Measurements from ENCODE around the gene MYL7.

MYL7 gene

GRCh38 chr7:44149571-44150465, 8.7 kb upstream of the MYL7 start:
- no peak for DNase-seq

DNA sequence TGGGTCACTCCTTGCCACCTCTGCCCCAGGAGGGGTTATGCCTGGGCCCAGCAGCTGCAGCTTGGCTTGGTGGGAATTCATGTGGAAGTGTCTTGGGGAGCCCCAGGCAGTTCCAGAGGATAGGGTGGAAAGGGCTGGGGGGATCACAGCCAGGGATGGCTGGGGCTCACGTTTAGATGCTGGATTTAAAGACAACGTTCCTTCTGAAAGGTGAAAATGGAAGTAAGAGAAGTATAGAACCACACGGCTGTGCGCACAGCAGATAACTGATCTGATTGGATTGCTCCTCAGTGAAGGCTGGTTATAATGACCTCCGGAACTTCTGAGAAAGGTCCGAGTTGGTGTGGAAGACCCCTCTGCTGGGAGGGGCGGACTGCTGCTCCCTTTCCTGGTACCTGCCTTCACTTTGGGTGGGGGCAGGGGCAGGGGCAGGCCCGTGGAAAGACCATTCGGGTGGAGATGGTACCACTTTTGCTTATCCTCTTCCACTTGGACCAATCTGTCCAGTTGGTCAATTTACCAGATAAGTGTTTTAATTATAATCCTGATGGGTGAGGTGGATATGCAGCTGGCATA, 7.9 kb upstream of the MYL7 start:
- DNase-seq, result no peak

- DNase-seq, result no peak
Observed at GRCh38 chr7:44148166-44148565, 7.0 kb upstream of the MYL7 start.

- no peak for DNase-seq
Observed at GRCh38 chr7:44147026-44147991, 6.2 kb upstream of the MYL7 start.

DNA sequence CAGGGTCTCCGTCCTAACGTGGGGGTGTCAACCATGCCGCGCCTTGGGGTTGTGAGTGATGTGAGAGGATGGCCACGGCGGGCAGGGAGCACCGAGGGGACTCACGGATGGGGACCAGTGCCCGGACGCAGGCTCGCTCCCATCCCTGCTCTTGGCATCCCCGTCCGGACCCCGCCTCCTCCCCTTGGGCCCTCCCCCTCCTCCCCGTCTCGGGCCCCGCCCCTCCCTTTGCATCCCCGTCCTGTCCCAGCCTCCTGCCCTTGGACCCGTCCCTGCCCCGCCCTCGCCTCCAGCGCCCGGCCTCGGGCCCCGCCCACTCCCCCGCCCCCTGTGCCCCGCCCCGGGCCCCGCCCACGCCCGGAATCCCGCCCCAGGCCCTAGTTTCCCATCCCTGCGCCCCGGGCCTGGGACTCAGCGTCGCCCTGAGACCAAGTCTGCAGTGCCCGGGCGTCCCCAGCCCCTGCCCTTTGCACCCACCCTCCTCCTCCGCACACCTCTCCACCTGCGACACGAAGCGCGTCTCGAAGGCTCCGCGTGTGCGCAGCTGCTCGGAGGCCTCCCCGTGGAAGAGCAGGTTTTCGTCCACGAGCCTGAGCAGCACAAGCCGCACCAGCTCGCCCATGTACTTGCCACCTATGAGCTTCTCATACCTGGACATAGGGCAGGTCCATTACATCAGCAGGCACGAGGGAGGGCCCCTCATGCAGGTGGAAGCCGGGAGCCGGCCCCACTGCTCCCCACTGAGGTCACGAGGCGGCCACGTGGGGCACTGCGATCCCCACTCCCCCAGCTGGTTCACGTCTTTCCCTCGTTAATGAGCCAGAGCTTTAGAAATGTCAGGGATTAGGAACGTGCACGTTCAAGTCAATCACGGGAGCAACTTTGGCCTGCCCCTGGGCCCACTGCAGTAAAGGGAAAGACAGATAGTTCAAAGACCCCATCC, 5.1 kb upstream of the MYL7 start:
- DNase-seq, result peak; percentile 67

DNA sequence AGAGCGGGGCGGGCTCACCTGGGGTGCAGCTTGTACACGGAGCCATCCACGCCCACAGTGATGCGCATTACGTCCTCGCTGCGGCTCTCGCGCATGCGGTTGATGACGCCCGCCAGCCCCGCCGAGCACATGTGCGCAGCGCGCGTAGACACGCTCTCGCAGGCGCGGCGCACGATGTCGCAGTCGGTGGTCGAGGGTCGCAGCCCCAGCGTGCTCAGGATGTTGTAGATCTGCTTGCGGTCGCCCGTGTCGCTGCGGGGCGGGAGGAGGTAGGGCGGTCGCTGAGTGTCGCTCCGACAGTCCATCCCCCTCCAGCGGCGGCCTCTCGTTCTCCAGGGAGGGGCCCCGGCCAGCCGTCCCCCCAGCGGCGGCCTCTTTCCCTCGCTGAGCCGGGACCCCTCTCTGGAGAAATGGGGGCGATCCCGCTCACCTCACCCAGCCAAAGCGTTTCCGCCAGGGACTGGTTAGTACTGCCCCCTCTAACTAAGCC, 4.4 kb upstream of the MYL7 start:
- peak; percentile 65 for DNase-seq

DNA sequence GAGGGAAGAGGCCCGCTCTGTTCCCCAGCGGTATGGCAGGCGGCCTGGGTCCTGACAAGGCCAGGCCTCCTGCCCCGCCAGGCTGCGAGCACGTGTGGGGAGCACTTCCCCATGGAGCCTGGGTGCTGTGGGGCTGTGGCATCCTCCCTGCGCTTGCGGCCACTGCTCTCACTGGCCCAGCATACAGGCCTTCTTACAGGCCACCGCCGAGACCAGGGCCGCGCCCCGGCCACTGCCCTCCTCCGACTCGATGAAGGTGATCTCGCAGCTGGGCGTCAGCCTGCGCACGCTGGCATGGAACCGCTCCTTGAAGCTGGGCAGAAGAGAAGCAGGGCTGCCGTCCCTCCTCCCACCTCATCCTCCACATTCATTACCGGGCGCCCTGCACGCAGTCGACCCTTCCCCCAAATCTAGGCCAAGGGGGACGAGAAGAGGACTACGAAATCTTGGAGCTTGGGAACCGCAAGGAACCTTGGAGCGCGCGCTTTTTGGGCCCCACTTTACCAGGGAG, 3.9 kb upstream of the MYL7 start:
- DNase-seq, result no peak

DNA sequence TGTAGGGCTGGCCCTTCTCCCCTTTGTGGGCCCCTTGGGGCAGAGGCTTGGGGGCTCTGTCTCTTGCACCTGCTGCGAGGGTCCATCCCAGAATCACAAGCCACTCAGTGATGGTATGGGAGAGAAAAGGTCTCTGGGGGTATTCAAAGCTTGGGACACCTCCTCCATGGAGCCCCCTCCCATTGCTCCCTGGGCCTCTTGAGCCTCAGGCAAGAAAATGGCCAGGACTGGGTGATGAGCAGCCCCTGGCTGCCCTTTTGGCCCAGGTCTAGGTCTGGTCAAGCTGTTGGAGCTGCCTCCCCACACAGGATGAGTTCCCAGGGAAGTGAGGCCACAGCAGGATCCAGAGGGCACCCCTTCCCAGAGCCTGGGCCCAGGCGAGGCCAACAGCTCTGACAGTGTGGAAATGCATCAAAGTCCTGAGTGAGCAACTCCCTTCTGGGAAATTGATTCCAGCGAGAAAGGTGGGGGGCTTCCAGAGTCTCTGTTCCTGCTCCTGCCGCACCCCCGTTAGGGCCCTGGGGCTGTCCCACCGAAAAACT, 3.4 kb upstream of the MYL7 start:
- no peak for DNase-seq

- no peak for DNase-seq
Observed at GRCh38 chr7:44143646-44144250, 2.6 kb upstream of the MYL7 start.

DNA sequence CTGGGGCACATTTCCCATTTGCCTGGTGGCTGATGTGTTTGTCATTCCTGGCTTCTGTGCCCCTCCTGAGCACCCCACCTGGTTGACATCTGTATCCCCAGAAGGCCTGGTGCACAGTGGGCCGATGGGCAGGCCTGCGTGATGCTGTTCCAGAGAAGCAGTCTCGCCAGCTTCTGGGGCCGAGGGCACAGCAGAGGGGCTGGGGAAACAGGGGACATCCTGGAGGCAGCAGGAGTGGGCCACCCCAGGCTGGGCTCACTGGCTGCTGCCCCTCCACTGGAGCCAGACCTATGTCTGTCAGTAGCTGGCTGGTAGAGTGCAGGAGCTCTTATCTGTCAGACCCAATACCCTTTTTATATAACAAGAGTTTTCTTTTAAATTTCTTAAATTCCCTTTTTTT, 896 bp upstream of the MYL7 start:
- no peak for DNase-seq

- no peak for DNase-seq
Observed at GRCh38 chr7:44140341-44140740, 791 bp downstream of the MYL7 start.

DNA sequence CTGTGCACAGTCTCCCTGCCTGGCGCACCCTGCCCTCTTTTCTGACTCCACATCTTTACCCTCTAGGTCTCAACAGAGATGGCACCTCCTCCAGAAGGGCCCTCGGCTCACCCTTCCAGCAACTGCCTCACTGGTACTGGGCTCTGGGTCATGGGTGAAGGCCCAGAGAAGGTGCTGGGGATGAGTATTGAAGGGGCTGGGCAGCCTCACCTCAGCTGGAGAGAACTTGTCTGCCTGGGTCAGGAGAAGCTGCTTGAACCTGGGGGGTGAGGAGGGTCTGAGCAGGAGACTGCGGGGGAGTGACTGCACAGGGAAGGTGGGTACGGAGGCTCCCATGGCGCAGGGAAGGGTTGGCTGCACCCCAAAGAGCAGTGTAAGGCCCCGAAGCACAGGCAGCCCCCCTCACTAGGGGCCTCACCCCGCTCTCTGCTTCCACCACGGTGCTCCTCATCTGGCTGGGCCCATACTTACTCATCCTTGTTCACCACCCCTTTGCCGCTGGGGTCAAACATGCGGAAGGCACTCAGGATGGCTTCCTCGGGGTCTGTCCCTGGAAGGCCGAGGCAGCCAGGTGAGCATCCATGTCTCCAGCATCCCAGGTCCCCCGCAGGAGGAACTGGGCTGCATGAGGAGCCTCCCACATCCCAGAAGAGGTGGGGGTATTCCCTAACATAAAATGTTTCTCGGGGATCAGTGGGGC, 1.7 kb downstream of the MYL7 start:
- DNase-seq, result no peak

DNA sequence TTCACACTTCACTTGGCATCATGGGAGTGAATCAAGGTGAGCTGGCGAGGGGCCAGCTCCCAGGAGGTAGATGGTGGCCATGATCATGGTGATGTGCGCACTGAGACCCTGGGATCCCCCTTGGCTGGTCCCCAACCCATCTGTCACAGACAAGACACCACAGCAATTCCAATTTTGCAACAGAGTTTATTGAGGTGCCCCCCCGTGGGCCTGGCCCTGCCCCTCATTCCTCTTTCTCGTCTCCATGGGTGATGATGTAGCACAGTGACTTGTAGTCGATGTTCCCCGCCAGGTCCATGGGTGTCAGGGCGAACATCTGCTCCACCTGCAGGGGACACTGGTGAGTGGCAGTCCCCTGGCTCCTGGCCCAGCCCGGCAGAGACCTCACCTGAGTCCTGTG, 2.4 kb downstream of the MYL7 start:
- DNase-seq, result no peak

GRCh38 chr7:44136731-44137130, 4.4 kb downstream of the MYL7 start:
- DNase-seq, result no peak

DNA sequence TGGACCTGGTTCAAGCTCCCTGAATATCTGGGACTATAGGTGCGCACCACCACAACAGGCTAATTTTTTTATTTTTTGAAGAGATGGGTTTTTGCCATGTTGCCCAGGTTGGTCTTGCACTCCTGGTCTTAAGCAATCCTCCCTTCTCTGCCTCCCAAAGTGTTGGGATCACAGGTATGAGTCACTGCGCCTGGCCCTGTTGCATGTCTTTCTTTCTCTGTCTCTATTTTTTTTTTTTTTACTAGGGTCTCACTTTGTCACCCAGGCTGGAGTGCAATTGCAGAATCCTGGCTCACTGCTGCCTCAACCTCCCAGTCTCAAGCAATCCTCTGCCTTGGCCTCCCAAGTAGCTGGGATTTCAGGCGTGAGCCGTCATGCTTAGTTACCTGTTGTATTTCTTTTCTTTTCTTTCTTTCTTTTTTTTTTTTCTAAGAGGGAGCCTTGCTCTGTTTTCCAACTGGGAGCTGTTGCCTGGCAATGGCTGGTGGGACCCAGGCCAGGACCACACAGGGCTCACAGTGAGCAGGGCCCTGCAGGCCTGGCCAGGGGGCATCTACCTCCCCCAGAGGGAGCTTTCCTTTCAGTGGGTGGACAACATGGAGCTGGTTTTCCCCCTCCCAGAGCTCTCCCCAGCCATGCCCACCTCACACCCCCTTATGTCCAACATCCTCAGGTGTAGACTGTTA, 6.0 kb downstream of the MYL7 start:
- no peak for DNase-seq

DNA sequence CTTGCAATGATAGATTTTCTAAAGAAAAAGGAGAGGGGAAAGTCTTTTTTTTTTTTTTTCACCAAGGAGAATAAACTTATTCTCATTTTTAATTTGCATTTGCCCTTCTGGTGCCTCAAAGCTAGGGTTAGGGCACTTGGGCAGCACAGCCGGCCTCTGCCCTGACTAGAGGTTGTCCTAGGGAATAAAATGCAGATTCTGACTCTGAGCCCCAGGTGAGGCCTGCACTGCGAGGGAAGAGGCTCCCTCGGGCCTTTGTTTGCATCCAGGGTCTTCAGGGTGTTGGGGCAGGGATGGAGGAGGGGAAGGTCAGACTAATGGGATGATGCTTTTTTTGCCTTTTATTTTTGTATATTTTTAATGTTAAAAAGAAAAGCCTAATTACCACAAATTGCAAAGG, 7.8 kb downstream of the MYL7 start:
- DNase-seq, result no peak

DNA sequence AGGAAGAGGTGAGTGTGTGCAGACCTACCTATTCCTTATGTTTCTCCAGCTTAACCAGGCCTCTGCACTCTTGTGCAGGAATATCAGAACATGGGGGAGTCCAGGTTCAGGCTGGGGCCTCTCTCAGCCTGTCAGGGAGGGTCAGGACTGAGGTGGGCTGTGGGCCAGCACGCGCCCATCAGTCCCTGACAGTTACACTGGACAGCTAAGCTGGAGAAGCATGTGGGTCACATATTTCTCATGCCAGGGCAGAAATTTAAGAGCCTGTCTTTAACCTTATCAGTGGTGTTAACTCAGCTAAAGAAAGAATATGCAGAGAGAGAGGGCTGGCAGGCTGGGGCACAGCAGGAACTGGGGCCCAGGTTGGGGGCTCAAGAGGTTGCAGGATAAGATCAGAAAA, 9.1 kb downstream of the MYL7 start:
- no peak for DNase-seq

- no peak for DNase-seq
Observed at GRCh38 chr7:44131173-44132029, 9.7 kb downstream of the MYL7 start.
